SU-DHL-6 (cell line): ENCODE data around the gene KLRC2.

Source experiments
- EZH2phosphoT487 ChIP-seq: fragments of 200-600 bp; sonication (generic), shearing (Covaris generic); conservative IDR thresholded peaks from 2 replicates; pipeline ENCODE4 v1.6.1; 2018; ENCODE audit warnings: mild to moderate bottlenecking, antibody characterized with exemption, low read length, moderate library complexity, mixed read lengths
- TF ChIP-seq, protein P1 (sequence below): fragments of 200-600 bp; sonication (generic); IDR thresholded peaks from one replicate; pipeline ENCODE4 v1.5.1; 2017; ENCODE audit warnings: antibody characterized with exemption, mild to moderate bottlenecking, low read length, moderate library complexity; ENCODE audit not compliant: insufficient read depth, poor library complexity, severe bottlenecking

- TF ChIP-seq, protein P1, sequence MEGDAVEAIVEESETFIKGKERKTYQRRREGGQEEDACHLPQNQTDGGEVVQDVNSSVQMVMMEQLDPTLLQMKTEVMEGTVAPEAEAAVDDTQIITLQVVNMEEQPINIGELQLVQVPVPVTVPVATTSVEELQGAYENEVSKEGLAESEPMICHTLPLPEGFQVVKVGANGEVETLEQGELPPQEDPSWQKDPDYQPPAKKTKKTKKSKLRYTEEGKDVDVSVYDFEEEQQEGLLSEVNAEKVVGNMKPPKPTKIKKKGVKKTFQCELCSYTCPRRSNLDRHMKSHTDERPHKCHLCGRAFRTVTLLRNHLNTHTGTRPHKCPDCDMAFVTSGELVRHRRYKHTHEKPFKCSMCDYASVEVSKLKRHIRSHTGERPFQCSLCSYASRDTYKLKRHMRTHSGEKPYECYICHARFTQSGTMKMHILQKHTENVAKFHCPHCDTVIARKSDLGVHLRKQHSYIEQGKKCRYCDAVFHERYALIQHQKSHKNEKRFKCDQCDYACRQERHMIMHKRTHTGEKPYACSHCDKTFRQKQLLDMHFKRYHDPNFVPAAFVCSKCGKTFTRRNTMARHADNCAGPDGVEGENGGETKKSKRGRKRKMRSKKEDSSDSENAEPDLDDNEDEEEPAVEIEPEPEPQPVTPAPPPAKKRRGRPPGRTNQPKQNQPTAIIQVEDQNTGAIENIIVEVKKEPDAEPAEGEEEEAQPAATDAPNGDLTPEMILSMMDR, result no peak
- TF ChIP-seq EZH2phosphoT487, result no peak
Measured at GRCh38 chr12:10397296-10397695, 38.5 kb downstream of the KLRC2 start.
